Activated CD4-positive, alpha-beta T cell treated with anti-CD3 and anti-CD28 coated beads for 24 hours (primary cell): ENCODE measurements around the gene ZNF823.
"Not testable (repeated sequence)": the region's sequence is repeated elsewhere in the genome, so short reads cannot be mapped to it uniquely, and the experiment has no call there.

Source experiments
- DNase-seq, 2 donors: peaks; one replicate each; pipeline ENCODE4 v3.0.0-alpha.2; 2020; ENCODE audit warnings: low read depth in 2 of 2

Gene ZNF823

GRCh38 chr19:11680689-11681302, 58.0 kb downstream of the ZNF823 start:
- DNase-seq, result no peak

GRCh38 chr19:11678504-11678903, 60.2 kb downstream of the ZNF823 start:
- no peak for DNase-seq

GRCh38 chr19:11676661-11677600, 61.8 kb downstream of the ZNF823 start:
- not testable (repeated sequence) for DNase-seq

- no peak for DNase-seq
Observed at GRCh38 chr19:11675569-11675968, 63.2 kb downstream of the ZNF823 start.

- DNase-seq, result no peak
Observed at GRCh38 chr19:11674067-11674492, 64.7 kb downstream of the ZNF823 start.

GRCh38 chr19:11673608-11674041, 65.1 kb downstream of the ZNF823 start:
- peak in 1 of 2 donors; percentile 13 for DNase-seq
